SU-DHL-6 (cell line): ENCODE measurements around the gene SRRM1.

Source experiments
- H2AFZ ChIP-seq: fragments of 200-600 bp; sonication (generic); 2 replicates; pipeline ENCODE4 v1.6.1; 2014; ENCODE audit warnings: low read depth, mild to moderate bottlenecking, moderate library complexity, mixed read lengths, antibody characterized with exemption, low read length; ENCODE audit not compliant: severe bottlenecking
- H3F3A ChIP-seq: fragments of 200-600 bp; shearing (Covaris generic); 2 replicates; pipeline ENCODE4 v1.6.0; 2016; ENCODE audit warnings: antibody characterized with exemption, mild to moderate bottlenecking; ENCODE audit not compliant: insufficient read depth
- H3K27ac ChIP-seq: fragments of 200-600 bp; sonication (generic); 2 replicates; pipeline ENCODE4 v1.5.1; 2016; ENCODE audit warnings: low read depth, mild to moderate bottlenecking, low read length, moderate library complexity, mixed read lengths
- H3K27me3 ChIP-seq: fragments of 200-600 bp; sonication (generic), shearing (Covaris generic); 2 replicates; pipeline ENCODE4 v1.6.0; 2014; ENCODE audit warnings: mild to moderate bottlenecking, low read length
- H3K36me3 ChIP-seq: fragments of 200-600 bp; sonication (generic); 2 replicates; pipeline ENCODE4 v1.6.1; 2014; ENCODE audit warnings: mild to moderate bottlenecking, low read length, mixed read lengths
- H3K4me2 ChIP-seq: fragments of 300-600, 200-600 bp; shearing (Covaris generic), sonication (generic); 2 replicates; pipeline ENCODE4 v1.6.0; 2014; ENCODE audit warnings: low read length, low read depth, mild to moderate bottlenecking; ENCODE audit not compliant: poor library complexity, severe bottlenecking
- H3K4me3 ChIP-seq: fragments of 200-600 bp; sonication (generic); 2 replicates; pipeline ENCODE4 v1.5.1; 2014; ENCODE audit warnings: antibody characterized with exemption, low read length, mild to moderate bottlenecking, mixed read lengths; ENCODE audit not compliant: insufficient read depth, poor library complexity, severe bottlenecking
- H3K79me2 ChIP-seq: fragments of 200-600 bp; sonication (generic); 2 replicates; pipeline ENCODE4 v1.6.1; 2014; ENCODE audit warnings: mild to moderate bottlenecking, low read length, moderate library complexity; ENCODE audit not compliant: insufficient read depth
- H3K9ac ChIP-seq: fragments of 200-600 bp; sonication (generic); 2 replicates; pipeline ENCODE4 v1.7.0; 2014; ENCODE audit warnings: mild to moderate bottlenecking, low read length
- H3K9me2 ChIP-seq: fragments of 200-600 bp; sonication (generic); replicated peaks from 2 replicates; pipeline ENCODE4 v1.6.1; 2014; ENCODE audit warnings: low read length; ENCODE audit not compliant: insufficient read depth
- H3K9me3 ChIP-seq: fragments of 200-600 bp; sonication (generic); 2 replicates; pipeline ENCODE4 v1.6.1; 2014; ENCODE audit warnings: low read length, mixed read lengths; ENCODE audit not compliant: insufficient read depth
- H4K20me1 ChIP-seq: fragments of 200-600 bp; sonication (generic); 2 replicates; pipeline ENCODE4 v1.6.1; 2014; ENCODE audit warnings: low read depth, mild to moderate bottlenecking, antibody characterized with exemption, low read length, moderate library complexity, mixed read lengths
- CTCF ChIP-seq: fragments of 200-600 bp; sonication (generic); IDR thresholded peaks from one replicate; pipeline ENCODE4 v1.5.1; 2017; ENCODE audit warnings: antibody characterized with exemption, mild to moderate bottlenecking, low read length, moderate library complexity; ENCODE audit not compliant: insufficient read depth, poor library complexity, severe bottlenecking
- EZH2phosphoT487 ChIP-seq: fragments of 200-600 bp; sonication (generic), shearing (Covaris generic); conservative IDR thresholded peaks from 2 replicates; pipeline ENCODE4 v1.6.1; 2018; ENCODE audit warnings: mild to moderate bottlenecking, antibody characterized with exemption, low read length, moderate library complexity, mixed read lengths

Gene SRRM1

GRCh38 chr1:24652382-24652781, 9.3 kb downstream of the SRRM1 start:
- Histone ChIP-seq H3K36me3 (peaks cover 97% of the 10 kb centered on the region), H2AFZ (no peak overlapping the region), H3K9me3 (no peaks in the 10 kb centered on the region), H3K79me2 (peaks cover 61% of the 10 kb centered on the region), H3K9me2 (no peaks in the 10 kb centered on the region), H3F3A (peaks cover 32% of the 10 kb centered on the region), H3K4me3 (no peak overlapping the region), H3K27ac (no peak overlapping the region), H3K27me3 (no peaks in the 10 kb centered on the region), H3K9ac (no peak overlapping the region), H4K20me1 (peaks cover 46% of the 10 kb centered on the region), H3K4me2 (no peak overlapping the region)
- no peak for TF ChIP-seq CTCF
- TF ChIP-seq EZH2phosphoT487, result no peak

GRCh38 chr1:24654010-24654409, 10.9 kb downstream of the SRRM1 start:
- peaks cover 91% of the 10 kb centered on the region for H3K36me3 ChIP-seq

GRCh38 chr1:24656046-24656445, 12.9 kb downstream of the SRRM1 start:
- Histone ChIP-seq H3K4me2 (no peak overlapping the region), H3K9ac (no peak overlapping the region), H3F3A (peaks cover 26% of the 10 kb centered on the region), H3K27ac (no peak overlapping the region), H2AFZ (no peak overlapping the region), H3K4me3 (no peak overlapping the region), H3K36me3 (peaks cover 88% of the 10 kb centered on the region), H4K20me1 (peaks cover 31% of the 10 kb centered on the region), H3K79me2 (peaks cover 67% of the 10 kb centered on the region), H3K9me2 (no peaks in the 10 kb centered on the region), H3K27me3 (no peaks in the 10 kb centered on the region), H3K9me3 (no peaks in the 10 kb centered on the region)
- TF ChIP-seq CTCF, result no peak
- TF ChIP-seq EZH2phosphoT487, result no peak

More at GRCh38 chr1:24654010-24654409, 10.9 kb downstream of the SRRM1 start:
- Histone ChIP-seq H3K9me2 (no peaks in the 10 kb centered on the region), H3K9ac (no peak overlapping the region), H3F3A (peaks cover 25% of the 10 kb centered on the region), H3K27ac (no peak overlapping the region), H2AFZ (no peak overlapping the region), H3K27me3 (no peaks in the 10 kb centered on the region), H4K20me1 (peaks cover 44% of the 10 kb centered on the region), H3K79me2 (peaks cover 63% of the 10 kb centered on the region), H3K4me2 (no peak overlapping the region), H3K4me3 (no peak overlapping the region), H3K9me3 (no peaks in the 10 kb centered on the region)
- TF ChIP-seq CTCF, result no peak
- no peak for TF ChIP-seq EZH2phosphoT487
